ENCODE measurements around the gene KCNQ4. TPM values are rescaled to one million over a fixed set of nuclear protein-coding genes. Genes with fewer than 3 reads are reported as not detected.
A peak's percentile ranks its signal among the peaks of the same experiment; 100 is the strongest.

Gene KCNQ4
- total and polyA plus RNA-seq, 2 of the 13 experiments (the other 11 are each of a cell fraction or from before 2014, with no cell fraction given), result 0.02 to 0.09 TPM

DNA sequence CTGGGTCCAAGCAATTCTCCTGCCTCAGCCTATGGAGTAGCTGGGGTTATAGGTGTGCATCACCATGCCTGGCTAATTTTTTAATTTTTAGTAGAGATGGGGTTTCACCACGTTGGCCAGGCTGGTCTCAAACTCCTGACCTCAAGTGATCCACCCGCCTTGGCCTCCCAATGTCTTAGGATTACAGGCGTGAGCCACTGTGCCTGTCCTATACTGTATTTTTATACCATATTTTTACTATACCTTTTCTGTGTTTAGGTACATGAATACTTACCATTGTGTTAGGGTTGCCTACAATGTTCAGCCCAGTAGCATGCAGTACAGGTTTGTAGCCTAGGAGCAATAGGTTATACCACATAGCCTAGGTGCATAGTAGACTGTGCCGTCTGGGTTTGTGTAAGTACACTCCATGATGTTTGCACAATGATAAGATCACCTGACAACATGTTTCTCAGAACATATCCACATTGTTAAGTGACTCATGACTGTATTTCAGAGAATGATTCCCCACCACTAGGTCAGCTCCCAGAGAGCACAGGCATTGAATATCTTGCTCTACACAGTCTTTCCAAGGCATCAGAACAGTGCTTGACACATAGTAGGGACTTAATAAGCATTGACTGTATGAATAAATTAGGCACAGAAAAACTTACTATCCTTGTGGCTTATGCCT lies 84.6 kb downstream of the KCNQ4 start:
- Histone ChIP-seq H3K9ac (ENCODE audit: insufficient read depth, low read depth, low read length) (no peak overlapping the region), H3K4me1 (ENCODE audit: insufficient read depth, low read length) (peaks cover 36% of the 10 kb centered on the region), H3K4me3 (replicated peaks in 1 of 3; ENCODE audit: insufficient read depth in 1 of 3, low read depth in 2 of 3, low read length in 3 of 3) (no peak overlapping the region), H3K79me2 (ENCODE audit: insufficient read depth, low read length) (no peaks in the 10 kb centered on the region), H3K27ac (ENCODE audit: extremely low read length, insufficient read depth, low read length) (no peak overlapping the region), H3K27me3 (ENCODE audit: control insufficient read depth in 1 of 2, insufficient read depth in 2 of 2, low read length in 2 of 2) (no peaks in the 10 kb centered on the region), H3K9me3 (ENCODE audit: low read length) (no peaks in the 10 kb centered on the region), H3K36me3 (replicated peaks in 1 of 2; ENCODE audit: control insufficient read depth in 1 of 2, insufficient read depth in 2 of 2, low read length in 2 of 2) (no peaks in the 10 kb centered on the region), H4K20me1 (ENCODE audit: insufficient read depth, low read length) (no peaks in the 10 kb centered on the region), H2AFZ (ENCODE audit: low read length) (no peak overlapping the region), H3K4me2 (ENCODE audit: low read depth, low read length) (no peak overlapping the region)
- ATAC-seq (peak; percentile 77), FAIRE-seq (peak; percentile 18), DNase-seq (ENCODE audit: low spot score) (peak; percentile 87)
- ChIA-PET POLR2A (interaction anchor here (0.5 to 1.4 kb wide), 3 partner anchors 47 to 132 kb away, joined by 3 to 5 read pairs (median 4); no protein-coding TSS in a partner anchor), CTCF (ENCODE audit: low intra/inter-chr PET ratio, low total read pairs) (no interaction called here)
- 48% methylated on average over 4 of the region's 4 CpGs for WGBS (ENCODE audit: low lambda C conversion rate)
- no TSS peak for BruUV-seq (replicated peaks)
- intact Hi-C loops (cut with micrococcal nuclease; ENCODE audit: unreplicated experiment) (loop anchor here (5.0 kb wide), 1 partner anchor 34 kb away; no protein-coding TSS in a partner anchor), in situ Hi-C loops (cut with HindIII; ENCODE audit: extremely low pct_ligation_motif_present, low pct_unique_long_range_greater_than_20kb) (no loop called here)
- TF ChIP-seq SKI (IDR thresholded peaks at IDR 0.05; ENCODE audit: partially characterized antibody), result peak; percentile 83
- no peak for TF ChIP-seq IKZF5 (CRISPR knock-in tag; IDR thresholded peaks at IDR 0.05)
- TF ChIP-seq FOXK1 (CRISPR knock-in tag; IDR thresholded peaks at IDR 0.05; ENCODE audit: borderline replicate concordance, low read depth), result peak; percentile 49; the same call in 1 of the 2 replicates
- TF ChIP-seq FOXA1 (IDR thresholded peaks at IDR 0.05), result 0 out of 2 replicates have a peak, but pooled peaks have one; percentile 24
- TF ChIP-seq FOXA1 (CRISPR knock-in tag; IDR thresholded peaks at IDR 0.05), result peak; percentile 88
- TF ChIP-seq FOXA3 (CRISPR knock-in tag; IDR thresholded peaks at IDR 0.05), result peak; percentile 85
- peak; percentile 85 for TF ChIP-seq FOSL2 (CRISPR knock-in tag; IDR thresholded peaks at IDR 0.05)
- TF ChIP-seq TEAD3 (CRISPR knock-in tag; optimal IDR thresholded peaks at IDR 0.05; ENCODE audit: borderline replicate concordance), result peak; percentile 30
- peak; percentile 50; the same call in 1 of the 2 replicates for TF ChIP-seq SAP130 (CRISPR knock-in tag; IDR thresholded peaks at IDR 0.05; ENCODE audit: low read depth)
- TF ChIP-seq, protein P1, sequence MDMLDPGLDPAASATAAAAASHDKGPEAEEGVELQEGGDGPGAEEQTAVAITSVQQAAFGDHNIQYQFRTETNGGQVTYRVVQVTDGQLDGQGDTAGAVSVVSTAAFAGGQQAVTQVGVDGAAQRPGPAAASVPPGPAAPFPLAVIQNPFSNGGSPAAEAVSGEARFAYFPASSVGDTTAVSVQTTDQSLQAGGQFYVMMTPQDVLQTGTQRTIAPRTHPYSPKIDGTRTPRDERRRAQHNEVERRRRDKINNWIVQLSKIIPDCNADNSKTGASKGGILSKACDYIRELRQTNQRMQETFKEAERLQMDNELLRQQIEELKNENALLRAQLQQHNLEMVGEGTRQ (IDR thresholded peaks at IDR 0.05; ENCODE audit: low read depth, low read length), result 0 out of 2 replicates have a peak, but pooled peaks have one; percentile 21
- TF ChIP-seq, protein P1 (CRISPR knock-in tag; IDR thresholded peaks at IDR 0.05; ENCODE audit: borderline replicate concordance), result no peak
- no peak for TF ChIP-seq SIX1 (CRISPR knock-in tag; IDR thresholded peaks at IDR 0.05; ENCODE audit: borderline replicate concordance)
- TF ChIP-seq AGO1 (IDR thresholded peaks at IDR 0.05; ENCODE audit: low read depth, low read length, poor library complexity, severe bottlenecking), result no peak
- peak; percentile 39; the same call in 1 of the 2 replicates for TF ChIP-seq MIER3 (CRISPR knock-in tag; IDR thresholded peaks at IDR 0.05; ENCODE audit: borderline replicate concordance)
- no peak for TF ChIP-seq PRDM15 (CRISPR knock-in tag; IDR thresholded peaks at IDR 0.05)
- TF ChIP-seq HDAC1 (CRISPR knock-in tag; IDR thresholded peaks at IDR 0.05), result no peak
- peak; percentile 44; the same call in 1 of the 2 replicates for TF ChIP-seq FOXO1 (CRISPR knock-in tag; IDR thresholded peaks at IDR 0.05)
- peak; percentile 32; the same call in 1 of the 2 replicates for TF ChIP-seq RXRB (CRISPR knock-in tag; IDR thresholded peaks at IDR 0.05; ENCODE audit: borderline replicate concordance)

Measured in HepG2 (cell line).